Measurements from ENCODE around the gene TRAF3. TPM values are rescaled to one million over a fixed set of nuclear protein-coding genes. Genes with fewer than 3 reads are reported as not detected.
A peak's percentile ranks its signal among the peaks of the same experiment; 100 is the strongest.

TRAF3 gene
- total RNA-seq, 1 donor from 2014 or later: 25.8 TPM

- H3K9me3 Mint-ChIP-seq: no peaks in the 10 kb centered on the region
- H3K27ac Mint-ChIP-seq (ENCODE audit: unreplicated experiment): peak overlapping the region; percentile 59
- no peaks in the 10 kb centered on the region for H3K36me3 Mint-ChIP-seq (ENCODE audit: low read depth)
- H3K4me1 Mint-ChIP-seq: peaks cover 14% of the 10 kb centered on the region
- H3K4me3 Mint-ChIP-seq: no peak overlapping the region
- TF ChIP-seq CTCF (conservative IDR thresholded peaks at IDR 0.05): no peak
- H3K27me3 Mint-ChIP-seq (ENCODE audit: low read depth): no peaks in the 10 kb centered on the region
- no peak for DNase-seq (ENCODE audit: low read depth, low spot score)
Measured at GRCh38 chr14:102784892-102785594, 7.8 kb downstream of the TRAF3 start.

GRCh38 chr14:102785595-102785963 lies 8.3 kb downstream of the TRAF3 start:
- H3K27ac Mint-ChIP-seq (ENCODE audit: unreplicated experiment): no peak overlapping the region
- H3K27me3 Mint-ChIP-seq (ENCODE audit: low read depth): no peaks in the 10 kb centered on the region
- peaks cover 12% of the 10 kb centered on the region for H3K4me1 Mint-ChIP-seq
- no peak overlapping the region for H3K4me3 Mint-ChIP-seq
- TF ChIP-seq CTCF (conservative IDR thresholded peaks at IDR 0.05): no peak
- H3K36me3 Mint-ChIP-seq (ENCODE audit: low read depth): peaks cover 1% of the 10 kb centered on the region
- H3K9me3 Mint-ChIP-seq: no peaks in the 10 kb centered on the region
- no peak for DNase-seq (ENCODE audit: low read depth, low spot score)

GRCh38 chr14:102786768-102787167 lies 9.5 kb downstream of the TRAF3 start:
- no peaks in the 10 kb centered on the region for H3K27me3 Mint-ChIP-seq (ENCODE audit: low read depth)
- no peak for TF ChIP-seq CTCF (conservative IDR thresholded peaks at IDR 0.05)
- DNase-seq (ENCODE audit: low read depth, low spot score): no peak
- H3K4me1 Mint-ChIP-seq: peaks cover 6% of the 10 kb centered on the region
- no peak overlapping the region for H3K4me3 Mint-ChIP-seq
- H3K27ac Mint-ChIP-seq (ENCODE audit: unreplicated experiment): no peak overlapping the region
- peaks cover 3% of the 10 kb centered on the region for H3K36me3 Mint-ChIP-seq (ENCODE audit: low read depth)
- no peaks in the 10 kb centered on the region for H3K9me3 Mint-ChIP-seq

GRCh38 chr14:102789349-102789748 lies 12.1 kb downstream of the TRAF3 start:
- Mint-ChIP-seq H3K4me1 (peaks cover 6% of the 10 kb centered on the region), H3K4me3 (no peak overlapping the region), H3K9me3 (peaks cover 2% of the 10 kb centered on the region), H3K27me3 (ENCODE audit: low read depth) (no peaks in the 10 kb centered on the region), H3K27ac (ENCODE audit: unreplicated experiment) (no peak overlapping the region), H3K36me3 (ENCODE audit: low read depth) (peaks cover 6% of the 10 kb centered on the region)
- no peak for DNase-seq (ENCODE audit: low read depth, low spot score)
- TF ChIP-seq CTCF (conservative IDR thresholded peaks at IDR 0.05): no peak

- DNase-seq (ENCODE audit: low read depth, low spot score): no peak
- TF ChIP-seq CTCF (conservative IDR thresholded peaks at IDR 0.05): no peak
- no peaks in the 10 kb centered on the region for H3K27me3 Mint-ChIP-seq (ENCODE audit: low read depth)
- H3K27ac Mint-ChIP-seq (ENCODE audit: unreplicated experiment): no peak overlapping the region
- peaks cover 7% of the 10 kb centered on the region for H3K4me1 Mint-ChIP-seq
- H3K36me3 Mint-ChIP-seq (ENCODE audit: low read depth): peaks cover 6% of the 10 kb centered on the region
- H3K4me3 Mint-ChIP-seq: no peak overlapping the region
- H3K9me3 Mint-ChIP-seq: peaks cover 2% of the 10 kb centered on the region
Measured at GRCh38 chr14:102793531-102794328, 16.5 kb downstream of the TRAF3 start.
